Measurements from ENCODE around the gene MAPK1IP1L.
"Not testable (repeated sequence)": the region's sequence is repeated elsewhere in the genome, so short reads cannot be mapped to it uniquely, and the experiment has no call there.

The MAPK1IP1L gene

DNA sequence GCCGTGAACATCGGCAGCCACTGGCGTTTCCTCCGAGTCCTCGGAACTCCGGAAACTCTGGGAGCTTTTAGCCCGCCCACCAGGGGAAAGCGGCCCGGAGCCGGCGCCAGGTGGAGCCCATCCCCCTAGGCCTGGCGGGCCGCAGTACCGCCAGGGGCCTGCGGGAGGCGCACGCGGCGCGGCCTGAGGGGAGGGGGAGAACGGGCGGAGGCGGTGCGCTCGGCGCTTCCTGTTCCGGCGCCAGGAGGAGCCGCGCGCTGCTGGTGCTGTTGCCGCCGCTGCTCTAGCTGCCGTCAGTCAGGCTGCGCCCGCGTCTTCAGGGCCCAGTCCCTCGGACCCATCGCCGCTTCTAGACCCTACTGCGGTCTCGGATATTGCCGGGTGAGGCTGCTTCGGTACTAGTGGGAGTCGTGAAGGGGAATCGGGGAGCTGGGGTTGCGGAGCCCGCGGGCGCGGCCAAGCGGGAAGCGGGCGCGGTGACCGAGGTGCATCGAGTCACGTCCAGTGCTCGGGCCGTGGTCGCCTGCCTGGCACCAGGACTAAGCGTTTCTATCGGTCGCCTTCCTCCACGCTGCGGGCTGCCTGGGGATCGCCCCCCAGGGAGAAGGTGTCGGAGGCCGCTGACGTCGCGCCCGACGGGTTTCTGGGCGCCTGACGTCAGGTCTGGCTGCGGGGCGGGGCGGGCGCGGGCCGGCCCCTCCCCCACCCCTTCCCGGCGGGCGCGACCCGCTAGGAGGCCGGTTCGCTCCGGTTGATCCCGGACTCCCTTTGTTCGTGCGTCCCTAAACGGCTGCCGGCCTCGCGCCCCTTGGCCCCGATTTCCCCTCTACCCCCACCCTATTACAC lies at the start of gene MAPK1IP1L:
Gene MAPK1IP1L, plus strand, starts transcription at position 225 of the 846 bp plus-strand sequence. CDS start 10,037 bp downstream, outside the sequence.
- H3K4me3 ChIP-seq (ENCODE audit: low read length), result peak within 1 kb of the TSS; percentile 99
- no peaks in the 10 kb centered on the region for H3K27me3 ChIP-seq (ENCODE audit: control insufficient read depth, insufficient read depth, low read length)
- H3K4me1 ChIP-seq (ENCODE audit: control insufficient read depth, low read depth, low read length), result peaks cover 8% of the 10 kb centered on the region
- H3K36me3 ChIP-seq (ENCODE audit: control insufficient read depth, low read depth, low read length), result peaks cover 3% of the 10 kb centered on the region
- H3K27ac ChIP-seq (ENCODE audit: low read length), result peak within 1 kb of the TSS; percentile 99
- H3K9ac ChIP-seq (ENCODE audit: low read length), result peak within 1 kb of the TSS; percentile 100
- H3K9me3 ChIP-seq (ENCODE audit: control insufficient read depth, low read depth, low read length), result no peaks in the 10 kb centered on the region

DNA sequence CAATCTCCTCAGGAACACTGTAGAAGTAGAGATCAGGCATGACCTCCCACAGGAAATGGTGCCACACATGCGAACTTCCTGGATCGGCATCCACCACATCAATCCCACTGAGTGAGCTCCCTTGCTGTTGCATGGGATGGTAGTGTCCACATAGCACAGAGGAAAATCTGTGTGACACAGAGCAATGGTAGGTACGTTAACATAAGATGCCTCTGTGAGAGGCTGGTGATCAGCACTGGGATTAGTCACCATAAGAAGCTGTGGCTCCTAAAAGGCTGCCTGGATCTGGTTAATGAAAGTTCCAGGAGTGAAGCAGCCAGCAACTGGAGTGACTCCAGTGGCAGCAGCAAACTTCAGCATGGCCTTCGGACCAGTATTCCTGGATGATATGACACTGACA lies 46.4 kb upstream of the MAPK1IP1L start:
- H3K27me3 ChIP-seq (ENCODE audit: control insufficient read depth, insufficient read depth, low read length), result no peaks in the 10 kb centered on the region
- H3K9me3 ChIP-seq (ENCODE audit: control insufficient read depth, low read depth, low read length), result no peaks in the 10 kb centered on the region
- peaks cover 73% of the 10 kb centered on the region for H3K36me3 ChIP-seq (ENCODE audit: control insufficient read depth, low read depth, low read length)

GRCh38 chr14:55015006-55015405 lies 36.4 kb upstream of the MAPK1IP1L start:
- peaks cover 58% of the 10 kb centered on the region for H3K36me3 ChIP-seq (ENCODE audit: control insufficient read depth, low read depth, low read length)
- no peak overlapping the region for H3K27ac ChIP-seq (ENCODE audit: low read length)

More for the DNA sequence above, 46.4 kb upstream of the MAPK1IP1L start:
- H3K4me3 ChIP-seq (ENCODE audit: low read length), result no peak overlapping the region
- no peak overlapping the region for H3K9ac ChIP-seq (ENCODE audit: low read length)
- no peaks in the 10 kb centered on the region for H3K4me1 ChIP-seq (ENCODE audit: control insufficient read depth, low read depth, low read length)
- H3K27ac ChIP-seq (ENCODE audit: low read length), result no peak overlapping the region

GRCh38 chr14:55019968-55020554 lies 31.4 kb upstream of the MAPK1IP1L start:
- no peaks in the 10 kb centered on the region for H3K9me3 ChIP-seq (ENCODE audit: control insufficient read depth, low read depth, low read length)
- H3K27ac ChIP-seq (ENCODE audit: low read length), result no peak overlapping the region
- H3K27me3 ChIP-seq (ENCODE audit: control insufficient read depth, insufficient read depth, low read length), result no peaks in the 10 kb centered on the region
- no peak overlapping the region for H3K4me3 ChIP-seq (ENCODE audit: low read length)
- peaks cover 7% of the 10 kb centered on the region for H3K4me1 ChIP-seq (ENCODE audit: control insufficient read depth, low read depth, low read length)
- H3K36me3 ChIP-seq (ENCODE audit: control insufficient read depth, low read depth, low read length), result peaks cover 54% of the 10 kb centered on the region
- no peak overlapping the region for H3K9ac ChIP-seq (ENCODE audit: low read length)

More at GRCh38 chr14:55015006-55015405, 36.4 kb upstream of the MAPK1IP1L start:
- Histone ChIP-seq H3K9ac (ENCODE audit: low read length) (no peak overlapping the region), H3K27me3 (ENCODE audit: control insufficient read depth, insufficient read depth, low read length) (no peaks in the 10 kb centered on the region), H3K4me3 (ENCODE audit: low read length) (no peak overlapping the region), H3K9me3 (ENCODE audit: control insufficient read depth, low read depth, low read length) (no peaks in the 10 kb centered on the region), H3K4me1 (ENCODE audit: control insufficient read depth, low read depth, low read length) (no peaks in the 10 kb centered on the region)

DNA sequence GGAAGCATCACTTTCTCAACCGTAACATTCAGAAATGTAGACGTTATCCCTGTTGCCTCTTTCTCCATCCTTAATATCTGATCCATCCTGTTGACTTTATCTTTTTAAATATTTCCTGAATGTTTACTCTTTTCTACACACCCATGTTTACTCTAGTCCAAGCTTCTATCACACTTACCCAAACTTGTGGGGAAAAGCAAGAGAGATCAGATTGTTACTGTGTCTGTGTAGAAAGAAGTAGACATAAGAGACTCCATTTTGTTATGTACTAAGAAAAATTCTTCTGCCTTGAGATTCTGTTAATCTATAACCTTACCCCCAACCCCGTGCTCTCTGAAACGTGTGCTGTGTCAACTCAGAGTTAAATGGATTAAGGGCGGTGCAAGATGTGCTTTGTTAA lies 27.1 kb upstream of the MAPK1IP1L start:
- Histone ChIP-seq H3K9ac (ENCODE audit: low read length) (peak overlapping the region; percentile 22), H3K36me3 (ENCODE audit: control insufficient read depth, low read depth, low read length) (peaks cover 32% of the 10 kb centered on the region), H3K27ac (ENCODE audit: low read length) (peak overlapping the region; percentile 48), H3K4me3 (ENCODE audit: low read length) (peak overlapping the region; percentile 44), H3K4me1 (ENCODE audit: control insufficient read depth, low read depth, low read length) (peaks cover 27% of the 10 kb centered on the region)
- not testable (repeated sequence) for H3K9me3 ChIP-seq (ENCODE audit: control insufficient read depth, low read depth, low read length); H3K27me3 ChIP-seq (ENCODE audit: control insufficient read depth, insufficient read depth, low read length)

DNA sequence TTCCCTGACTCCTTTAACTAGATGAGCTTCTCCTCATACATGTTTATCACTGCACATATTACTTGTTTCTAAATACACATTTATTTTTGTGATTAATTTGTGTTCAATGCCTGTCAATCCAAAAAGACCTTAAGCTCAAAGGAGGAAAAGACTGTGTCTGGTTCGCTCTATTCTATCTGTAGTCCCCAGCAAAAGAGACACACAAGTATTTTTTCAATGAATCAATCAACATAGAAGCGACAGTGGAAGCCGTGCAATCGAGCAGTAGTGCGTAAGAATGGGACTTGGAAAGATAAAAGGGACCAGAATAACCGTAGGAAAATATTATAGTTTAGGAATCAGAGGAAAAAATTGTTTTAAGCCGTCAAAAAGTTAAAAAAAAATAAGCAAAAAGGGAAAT lies 25.5 kb upstream of the MAPK1IP1L start:
- Histone ChIP-seq H3K4me1 (ENCODE audit: control insufficient read depth, low read depth, low read length) (peaks cover 28% of the 10 kb centered on the region), H3K9ac (ENCODE audit: low read length) (peak overlapping the region; percentile 98), H3K4me3 (ENCODE audit: low read length) (peak overlapping the region; percentile 83), H3K27ac (ENCODE audit: low read length) (peak overlapping the region; percentile 87), H3K27me3 (ENCODE audit: control insufficient read depth, insufficient read depth, low read length) (no peaks in the 10 kb centered on the region), H3K9me3 (ENCODE audit: control insufficient read depth, low read depth, low read length) (no peaks in the 10 kb centered on the region), H3K36me3 (ENCODE audit: control insufficient read depth, low read depth, low read length) (peaks cover 25% of the 10 kb centered on the region)

DNA sequence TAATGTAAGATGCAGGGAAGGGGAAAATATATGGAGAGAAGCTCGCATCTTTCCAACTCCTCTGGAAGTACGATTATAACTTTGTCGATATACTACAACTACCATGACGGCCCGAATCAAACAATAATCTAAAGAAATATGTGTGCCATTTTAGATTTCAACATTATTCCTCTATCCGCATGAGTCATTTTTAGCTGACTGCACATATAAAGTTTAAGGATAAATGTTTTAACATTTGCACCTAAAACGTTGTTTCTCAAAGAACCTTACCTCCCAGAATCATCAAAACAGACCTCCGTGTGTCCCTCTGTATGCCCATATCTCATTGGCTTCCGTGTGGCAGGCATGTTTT lies 25.0 kb upstream of the MAPK1IP1L start:
- peaks cover 28% of the 10 kb centered on the region for H3K4me1 ChIP-seq (ENCODE audit: control insufficient read depth, low read depth, low read length)
- H3K27me3 ChIP-seq (ENCODE audit: control insufficient read depth, insufficient read depth, low read length), result no peaks in the 10 kb centered on the region
- no peaks in the 10 kb centered on the region for H3K9me3 ChIP-seq (ENCODE audit: control insufficient read depth, low read depth, low read length)

DNA sequence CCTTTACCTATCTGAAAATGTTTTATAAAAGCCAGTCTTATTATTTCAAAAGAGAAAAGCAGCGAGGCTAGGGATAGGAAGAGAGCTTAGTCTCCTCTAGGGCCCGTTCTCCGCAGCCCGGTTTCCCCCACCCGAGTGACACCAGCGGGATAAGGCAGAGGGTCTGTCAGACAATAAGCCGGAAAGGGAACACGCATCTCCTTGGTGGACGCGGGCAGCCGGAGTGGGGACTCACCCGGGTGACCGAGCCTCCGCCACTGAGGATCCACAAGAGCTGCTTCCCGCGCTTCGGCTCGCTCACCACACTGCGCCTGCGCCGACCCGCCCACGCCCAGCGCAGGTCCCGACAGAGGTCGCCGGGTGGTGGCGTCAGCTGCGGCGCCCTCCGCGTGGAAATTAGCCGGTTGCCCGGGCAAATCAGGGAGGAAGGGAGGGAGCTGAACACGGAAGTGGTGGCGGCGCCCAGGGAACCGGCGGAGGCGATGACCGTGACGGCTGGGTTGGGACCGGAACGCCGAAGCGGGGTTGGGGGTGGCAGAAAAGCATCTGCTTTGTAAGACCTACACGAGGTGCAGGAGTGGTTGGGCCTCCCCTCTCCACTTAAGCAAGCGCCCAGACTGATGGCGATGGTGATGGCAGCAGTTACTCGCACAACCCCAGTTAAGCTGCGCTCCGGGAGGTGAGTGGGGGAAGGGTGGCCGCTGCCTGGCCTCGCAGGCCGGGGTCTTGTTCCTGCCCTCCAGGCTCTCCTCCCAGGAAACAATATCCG lies 24.5 kb upstream of the MAPK1IP1L start, which contains the start of the genes SOCS4 and WDHD1:
Gene SOCS4, plus strand, starts transcription at position 444 of the 769 bp plus-strand sequence. CDS start 15,806 bp downstream, outside the sequence.
Gene WDHD1, minus strand, starts transcription at position 307 of the 769 bp plus-strand sequence. CDS start 312 bp downstream, outside the sequence.
- H3K27ac ChIP-seq (ENCODE audit: low read length), result peak within 1 kb of the TSS; percentile 87
- H3K9me3 ChIP-seq (ENCODE audit: control insufficient read depth, low read depth, low read length), result no peaks in the 10 kb centered on the region
- peak within 1 kb of the TSS; percentile 83 for H3K4me3 ChIP-seq (ENCODE audit: low read length)
- H3K4me1 ChIP-seq (ENCODE audit: control insufficient read depth, low read depth, low read length), result peaks cover 28% of the 10 kb centered on the region
- no peaks in the 10 kb centered on the region for H3K27me3 ChIP-seq (ENCODE audit: control insufficient read depth, insufficient read depth, low read length)
- peaks cover 16% of the 10 kb centered on the region for H3K36me3 ChIP-seq (ENCODE audit: control insufficient read depth, low read depth, low read length)
- peak within 1 kb of the TSS; percentile 98 for H3K9ac ChIP-seq (ENCODE audit: low read length)

More for the DNA sequence above, 25.0 kb upstream of the MAPK1IP1L start:
- H3K36me3 ChIP-seq (ENCODE audit: control insufficient read depth, low read depth, low read length), result peaks cover 21% of the 10 kb centered on the region
- peak overlapping the region; percentile 87 for H3K27ac ChIP-seq (ENCODE audit: low read length)
- peak overlapping the region; percentile 98 for H3K9ac ChIP-seq (ENCODE audit: low read length)
- H3K4me3 ChIP-seq (ENCODE audit: low read length), result peak overlapping the region; percentile 83

GRCh38 chr14:55028066-55028465 lies 23.4 kb upstream of the MAPK1IP1L start:
- peak overlapping the region; percentile 83 for H3K4me3 ChIP-seq (ENCODE audit: low read length)
- no peaks in the 10 kb centered on the region for H3K27me3 ChIP-seq (ENCODE audit: control insufficient read depth, insufficient read depth, low read length)
- peak overlapping the region; percentile 98 for H3K9ac ChIP-seq (ENCODE audit: low read length)
- H3K36me3 ChIP-seq (ENCODE audit: control insufficient read depth, low read depth, low read length), result peaks cover 12% of the 10 kb centered on the region
- H3K4me1 ChIP-seq (ENCODE audit: control insufficient read depth, low read depth, low read length), result peaks cover 28% of the 10 kb centered on the region
- H3K27ac ChIP-seq (ENCODE audit: low read length), result peak overlapping the region; percentile 87
- no peaks in the 10 kb centered on the region for H3K9me3 ChIP-seq (ENCODE audit: control insufficient read depth, low read depth, low read length)

DNA sequence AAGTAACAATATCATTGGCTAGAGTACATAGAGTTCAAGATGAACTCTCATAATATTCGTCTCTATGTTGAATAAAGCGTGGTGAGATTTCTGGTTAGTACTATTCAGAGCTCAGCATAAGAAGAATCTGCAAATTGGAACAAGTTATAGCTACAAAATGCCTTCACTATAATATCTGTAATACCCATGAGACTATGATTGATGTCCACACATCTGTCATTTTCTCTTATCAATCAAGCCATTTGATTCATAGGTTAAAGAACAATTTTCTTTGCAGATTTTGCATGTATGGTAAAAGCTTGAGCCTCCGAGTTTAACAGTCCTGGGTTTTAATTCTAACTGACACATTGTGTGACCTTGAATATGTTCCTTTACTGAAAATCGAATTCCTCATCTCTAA lies 23.0 kb upstream of the MAPK1IP1L start:
- Histone ChIP-seq H3K4me3 (ENCODE audit: low read length) (peak overlapping the region; percentile 83), H3K9ac (ENCODE audit: low read length) (peak overlapping the region; percentile 98), H3K27me3 (ENCODE audit: control insufficient read depth, insufficient read depth, low read length) (no peaks in the 10 kb centered on the region), H3K36me3 (ENCODE audit: control insufficient read depth, low read depth, low read length) (peaks cover 9% of the 10 kb centered on the region), H3K9me3 (ENCODE audit: control insufficient read depth, low read depth, low read length) (no peaks in the 10 kb centered on the region), H3K4me1 (ENCODE audit: control insufficient read depth, low read depth, low read length) (peaks cover 28% of the 10 kb centered on the region), H3K27ac (ENCODE audit: low read length) (no peak overlapping the region)

GRCh38 chr14:55031190-55031589 lies 20.3 kb upstream of the MAPK1IP1L start:
- Histone ChIP-seq H3K27me3 (ENCODE audit: control insufficient read depth, insufficient read depth, low read length) (no peaks in the 10 kb centered on the region), H3K36me3 (ENCODE audit: control insufficient read depth, low read depth, low read length) (peaks cover 7% of the 10 kb centered on the region), H3K9ac (ENCODE audit: low read length) (no peak overlapping the region), H3K4me3 (ENCODE audit: low read length) (no peak overlapping the region), H3K27ac (ENCODE audit: low read length) (no peak overlapping the region), H3K9me3 (ENCODE audit: control insufficient read depth, low read depth, low read length) (no peaks in the 10 kb centered on the region), H3K4me1 (ENCODE audit: control insufficient read depth, low read depth, low read length) (peaks cover 12% of the 10 kb centered on the region)

Measured in iPS-18a (cell line).